GM19025 (cell line): ENCODE data around the gene ADARB2.

Source experiments
- ATAC-seq: cut with Tn5 transposase; IDR thresholded peaks from one replicate; pipeline ENCODE4 v1.9.1; 2021; ENCODE audit warnings: mild to moderate bottlenecking, low read depth, moderate library complexity; ENCODE audit not compliant: unreplicated experiment

The ADARB2 gene

DNA sequence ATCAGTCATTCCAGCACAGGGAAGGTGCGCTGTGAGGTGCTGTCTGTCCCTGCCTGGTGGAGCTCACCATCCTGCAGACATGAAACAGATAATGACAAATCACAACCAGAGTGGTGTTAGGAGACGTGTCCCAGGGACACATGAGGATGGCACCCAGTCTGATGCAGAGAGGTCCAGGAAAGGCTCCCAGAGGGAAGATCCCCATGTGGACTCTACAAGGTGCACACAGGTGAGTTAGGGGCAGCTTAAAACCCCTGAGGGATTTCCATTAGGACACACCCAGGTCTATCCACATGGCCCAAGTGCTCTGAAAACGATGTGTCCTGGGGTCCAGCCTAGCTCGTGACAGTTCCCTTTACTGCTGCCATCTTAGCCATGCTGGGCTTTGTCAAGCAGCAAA lies 91.4 kb downstream of the ADARB2 start:
- ATAC-seq = no peak

GRCh38 chr10:1644191-1644711 lies 93.1 kb downstream of the ADARB2 start:
- no peak for ATAC-seq

- no peak for ATAC-seq
Observed at GRCh38 chr10:1643908-1644179, 93.5 kb downstream of the ADARB2 start.

- ATAC-seq = peak; percentile 71
Observed at GRCh38 chr10:1643161-1643907, 94.0 kb downstream of the ADARB2 start.

DNA sequence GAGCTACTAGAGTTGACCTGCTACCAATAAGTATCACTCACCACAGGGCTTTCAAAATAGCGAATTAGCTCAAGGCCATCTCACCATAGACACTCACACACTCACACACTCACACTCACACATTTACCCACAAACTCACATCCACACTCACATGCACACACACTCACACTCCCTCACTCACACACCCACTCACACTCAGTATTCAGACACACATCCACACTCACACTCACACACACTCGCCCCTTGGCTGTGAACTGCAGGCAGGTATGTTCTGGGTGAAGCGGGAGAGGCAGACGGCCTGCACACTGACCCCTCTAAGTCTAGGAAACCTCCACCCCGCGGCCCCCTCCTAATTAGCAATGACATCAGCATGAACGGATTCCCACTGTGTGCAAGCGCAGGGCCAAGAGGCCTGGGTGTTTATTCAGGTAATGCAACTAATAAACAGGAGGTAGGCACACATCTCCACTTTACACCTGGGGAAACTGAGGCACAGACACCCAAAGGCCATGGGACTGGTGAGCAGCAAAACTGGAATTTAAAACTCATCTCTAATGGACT lies 94.6 kb downstream of the ADARB2 start:
- no peak for ATAC-seq

GRCh38 chr10:1641402-1641801 lies 95.9 kb downstream of the ADARB2 start:
- no peak for ATAC-seq

DNA sequence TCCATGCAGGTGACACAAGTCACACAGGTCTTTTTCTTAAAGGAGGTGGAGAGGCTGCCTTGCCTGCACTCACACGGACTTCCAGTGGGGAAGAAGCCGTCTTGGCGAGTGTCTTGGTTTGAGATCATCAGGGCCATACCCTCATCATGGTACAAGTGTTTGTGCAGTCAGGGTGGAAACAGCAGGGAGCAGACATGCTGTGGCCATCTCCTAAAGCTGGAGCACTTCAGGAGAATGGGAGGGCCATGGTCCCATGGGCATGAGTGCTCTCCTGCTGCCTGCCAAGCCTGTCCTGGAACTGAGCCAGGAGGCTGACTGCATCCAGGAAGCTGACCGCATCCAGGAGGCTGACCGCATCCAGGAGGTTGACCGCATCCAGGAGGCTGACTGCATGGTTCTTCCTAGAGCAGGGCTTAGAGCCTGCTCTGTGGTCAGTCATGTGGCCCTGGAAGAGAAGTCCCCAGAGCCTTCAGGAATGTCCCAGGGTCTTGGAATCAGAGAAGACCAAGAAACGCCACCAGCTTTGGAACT lies 98.4 kb downstream of the ADARB2 start:
- ATAC-seq = no peak

DNA sequence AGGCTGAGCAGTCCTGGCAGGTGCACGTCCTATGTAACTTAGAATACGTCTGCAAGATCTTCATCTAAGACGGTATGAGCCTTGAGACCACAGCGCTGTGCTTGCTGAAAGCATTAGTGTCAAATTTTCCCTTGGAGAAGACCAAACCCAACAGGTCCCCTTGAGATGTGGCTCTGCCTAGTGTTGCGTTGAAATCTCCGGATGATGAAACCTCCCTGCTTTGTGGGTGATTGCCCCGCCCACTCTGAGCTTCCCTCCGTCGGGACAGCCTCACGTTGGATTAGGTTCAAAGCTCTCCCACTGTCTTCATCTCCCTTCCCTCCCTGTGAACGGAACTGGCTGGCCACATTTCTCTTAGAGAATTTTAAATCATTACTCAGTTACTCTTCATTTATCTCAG lies 102.0 kb downstream of the ADARB2 start:
- ATAC-seq = no peak

DNA sequence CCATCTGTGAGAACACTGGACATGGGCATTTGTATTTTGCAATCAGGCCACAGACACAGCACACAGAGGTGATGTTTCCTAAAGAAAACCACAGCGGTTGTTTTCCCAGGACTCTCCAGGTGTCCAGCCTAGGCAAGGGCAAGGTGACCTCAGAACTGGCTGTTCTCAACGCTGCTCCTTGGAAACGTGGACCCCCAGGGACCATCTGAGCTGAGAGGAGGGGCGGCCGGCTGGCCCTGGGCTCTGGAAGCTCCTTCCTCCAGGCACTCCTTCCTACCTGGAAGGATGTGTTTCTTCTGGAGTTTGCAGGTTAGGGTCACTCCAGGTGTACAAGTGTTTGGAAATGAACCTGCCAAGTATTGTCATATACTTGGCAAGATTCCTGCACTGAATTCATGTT lies 103.1 kb downstream of the ADARB2 start:
- ATAC-seq = no peak

- ATAC-seq = no peak
Observed at GRCh38 chr10:1633783-1634182, 103.5 kb downstream of the ADARB2 start.

DNA sequence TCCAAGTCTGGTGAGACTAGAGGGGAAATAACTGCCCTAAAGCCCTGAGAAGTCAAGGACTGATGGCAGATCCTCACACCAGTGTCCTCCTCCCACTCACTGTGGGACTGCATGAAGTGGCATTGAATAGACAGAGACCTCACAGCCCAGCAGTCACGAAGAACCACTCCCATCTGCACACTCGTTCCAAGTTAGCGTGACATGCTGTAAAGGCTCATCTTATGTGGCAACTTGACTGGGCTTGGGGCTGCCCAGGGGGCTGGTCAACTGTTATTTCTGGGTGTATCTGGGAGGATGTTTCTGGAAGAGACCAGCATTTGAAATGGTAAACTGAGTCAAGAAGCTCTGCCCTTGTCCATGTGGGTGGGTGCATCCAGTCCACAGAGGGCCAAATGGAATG lies 104.7 kb downstream of the ADARB2 start:
- ATAC-seq = no peak

DNA sequence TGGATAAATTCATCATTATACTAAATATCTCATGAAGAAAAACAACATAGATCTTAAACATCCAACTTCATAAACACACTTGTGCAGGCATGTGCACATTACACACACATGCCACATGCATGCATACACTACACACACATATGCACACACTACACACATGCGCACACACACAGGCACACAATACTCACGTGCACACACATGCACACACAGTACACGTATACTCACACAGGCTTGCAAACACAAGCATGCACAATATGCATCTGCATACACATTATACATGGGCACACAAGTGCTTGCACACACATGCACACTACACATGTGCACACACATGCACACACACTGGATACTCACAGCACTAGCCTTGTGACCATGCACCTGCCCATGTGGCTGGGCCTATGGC lies 105.2 kb downstream of the ADARB2 start:
- no peak for ATAC-seq

DNA sequence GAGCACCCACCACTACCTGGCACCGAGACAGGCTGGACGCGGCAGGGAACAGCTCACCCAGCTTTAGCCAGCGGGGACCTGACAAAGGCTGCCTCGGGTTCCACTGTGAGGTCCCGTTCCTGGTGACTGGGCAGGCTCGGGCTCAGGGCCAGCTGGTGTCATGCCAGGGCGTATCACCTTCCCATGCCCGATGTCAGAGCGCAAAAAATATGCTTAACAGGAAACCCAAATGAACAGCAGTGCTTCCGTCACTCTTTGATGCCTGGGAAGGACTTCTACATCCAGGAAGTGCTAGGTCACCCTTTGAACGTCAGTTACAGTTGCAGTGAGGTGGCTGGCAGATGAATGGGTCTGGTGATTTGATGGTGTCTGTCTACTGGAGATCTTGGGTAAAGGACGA lies 106.0 kb downstream of the ADARB2 start:
- no peak for ATAC-seq

DNA sequence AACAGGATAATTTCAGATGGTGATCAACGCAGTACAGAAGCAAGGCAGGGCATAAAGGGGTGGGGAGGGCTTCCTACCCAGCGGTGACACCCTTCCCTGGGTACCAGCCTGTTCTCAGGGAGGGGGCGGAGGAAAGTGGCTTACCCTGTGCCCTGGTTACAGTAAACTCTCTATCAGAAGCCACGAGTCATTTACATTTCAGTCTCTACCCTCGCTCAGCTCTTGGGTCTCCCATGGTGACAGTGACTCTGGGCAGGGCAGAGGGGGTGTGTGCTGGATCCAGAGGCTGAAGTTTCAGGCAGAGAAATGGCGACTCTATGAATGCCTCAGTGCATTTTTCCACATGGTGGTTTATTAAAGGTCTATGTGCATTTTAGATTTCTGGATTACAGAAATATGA lies 107.0 kb downstream of the ADARB2 start:
- no peak for ATAC-seq

DNA sequence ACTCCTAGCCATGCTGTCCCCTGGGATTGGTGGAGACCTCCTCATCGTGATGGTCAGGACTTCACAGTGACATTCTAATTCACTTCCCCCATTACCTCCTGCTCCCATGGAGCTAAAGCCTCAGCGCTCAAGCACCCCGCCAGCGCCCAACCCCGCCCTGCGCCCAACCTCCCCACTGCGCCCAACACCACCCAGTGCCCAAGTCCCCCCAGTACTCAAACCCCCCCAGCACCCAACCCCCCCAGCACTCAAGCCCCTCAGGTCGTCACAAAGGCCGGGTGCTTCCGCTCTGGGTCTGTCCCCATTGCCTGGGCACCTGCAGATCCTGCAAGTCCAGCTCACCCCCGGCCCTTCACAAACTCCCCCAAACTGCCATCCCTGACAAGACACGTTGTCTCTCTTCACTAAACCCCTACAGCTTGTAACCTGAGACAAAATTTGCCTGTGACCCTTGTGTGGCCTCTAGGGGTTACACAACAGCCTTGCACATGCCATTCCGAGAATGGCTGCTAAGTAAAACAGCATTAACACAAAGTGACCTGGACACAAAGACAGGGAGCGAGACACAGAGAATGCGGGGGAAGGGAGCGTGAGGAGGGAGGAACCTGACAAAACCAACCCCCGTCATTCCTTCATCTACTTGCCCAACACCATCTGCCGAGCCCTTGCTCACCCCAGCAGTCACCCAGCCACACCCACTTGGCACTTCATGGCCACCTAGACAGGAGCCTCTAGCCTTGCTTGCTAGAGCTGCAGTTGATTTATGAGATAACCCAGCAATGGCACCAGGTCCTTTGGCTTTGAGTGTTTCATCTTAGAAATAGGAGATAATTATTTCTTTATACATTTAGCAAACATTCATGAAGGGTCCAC lies 107.8 kb downstream of the ADARB2 start:
- no peak for ATAC-seq

GRCh38 chr10:1628757-1629156 lies 108.6 kb downstream of the ADARB2 start:
- ATAC-seq = no peak

DNA sequence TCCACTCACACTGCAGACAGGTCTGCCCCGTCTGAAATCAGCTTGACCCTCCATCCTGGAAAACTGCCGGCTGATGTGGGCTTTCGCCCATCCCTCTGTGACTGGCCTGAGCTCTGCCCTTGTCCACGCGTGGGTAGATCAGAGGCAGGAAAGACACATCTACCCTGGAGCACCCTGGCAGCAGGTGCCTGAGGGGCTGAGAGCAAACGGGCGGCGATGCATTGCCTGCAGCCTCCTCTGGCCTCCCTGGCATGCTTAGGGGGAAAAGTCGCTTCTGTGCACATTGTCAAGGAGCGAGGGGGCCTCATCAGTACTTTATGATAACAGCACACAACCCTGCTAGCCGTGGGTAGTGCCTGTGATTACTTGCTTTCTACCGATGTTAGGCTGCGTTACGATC lies 109.4 kb downstream of the ADARB2 start:
- no peak for ATAC-seq

DNA sequence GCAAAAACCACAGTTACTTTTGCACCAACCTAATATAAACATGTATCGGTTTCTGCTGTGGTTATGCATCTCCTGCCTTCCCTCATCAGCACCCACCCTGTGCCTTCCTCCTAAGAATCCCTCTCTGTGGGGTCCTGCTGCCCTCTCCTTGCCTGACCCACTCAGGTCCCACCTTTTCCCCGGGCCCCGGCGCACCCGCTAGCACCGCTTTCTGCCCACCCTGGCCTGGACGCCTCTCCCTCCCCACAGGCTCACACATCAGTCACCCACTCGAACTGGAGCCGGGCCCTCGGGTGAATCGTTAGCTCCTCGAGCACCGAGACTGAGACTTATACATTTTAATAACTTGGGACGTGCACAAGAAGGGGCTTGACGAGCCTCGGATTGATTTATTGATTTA lies 110.5 kb downstream of the ADARB2 start:
- no peak for ATAC-seq

DNA sequence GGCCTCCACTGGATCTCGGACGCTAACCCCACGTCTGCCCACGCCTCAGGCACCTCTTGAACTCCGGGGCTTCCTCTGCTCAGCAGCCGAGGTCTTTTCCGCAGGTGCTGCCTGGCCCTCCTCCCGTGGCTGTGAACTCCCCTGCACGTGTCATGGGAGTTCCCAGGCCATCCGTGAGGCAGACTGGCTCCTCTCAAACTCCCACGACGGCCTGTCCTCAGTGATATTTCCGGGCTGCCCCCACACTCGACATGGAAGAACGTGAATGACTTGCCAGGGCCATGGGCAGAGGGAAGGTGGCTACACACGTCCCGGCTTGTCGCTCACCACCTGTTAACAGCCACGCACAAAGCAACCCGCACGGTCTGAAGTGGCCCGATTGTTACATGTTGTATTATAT lies 110.9 kb downstream of the ADARB2 start:
- no peak for ATAC-seq

DNA sequence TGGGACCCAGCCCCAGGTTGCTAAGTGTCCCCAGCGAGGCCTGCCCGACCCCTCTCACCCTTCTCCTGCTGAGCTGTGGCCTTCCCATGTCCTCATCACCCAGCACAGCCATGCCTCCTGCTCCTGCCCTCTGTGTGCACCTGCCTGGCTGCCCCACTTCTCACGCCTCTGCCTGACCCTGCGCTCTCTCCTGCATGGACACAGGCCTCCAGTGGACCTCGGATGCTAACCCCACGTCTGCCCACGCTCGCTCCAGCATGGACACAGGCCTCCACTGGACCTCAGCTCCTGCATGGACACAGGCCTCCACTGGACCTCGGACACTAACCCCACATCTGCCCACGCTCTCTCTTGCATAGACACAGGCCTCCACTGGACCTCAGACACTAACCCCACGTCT lies 111.6 kb downstream of the ADARB2 start:
- no peak for ATAC-seq

GRCh38 chr10:1625079-1625478 lies 112.2 kb downstream of the ADARB2 start:
- no peak for ATAC-seq
